ENCODE measurements around the gene PRRT2.

Gene PRRT2

GRCh38 chr16:29811896-29812665, at the start of gene PRRT2:
PRRT2 (plus strand) TSS chr16:29812193; CDS start chr16:29813055, 862 bp downstream.
- peak within 1 kb of the TSS; percentile 54 for H3K4me3 ChIP-seq (ENCODE audit: low read depth, low read length)
- DNase-seq (ENCODE audit: low read depth), result no peak
- no peak for TF ChIP-seq CTCF (IDR thresholded peaks at IDR 0.05; ENCODE audit: low read depth, low read length, missing control alignments)

DNA sequence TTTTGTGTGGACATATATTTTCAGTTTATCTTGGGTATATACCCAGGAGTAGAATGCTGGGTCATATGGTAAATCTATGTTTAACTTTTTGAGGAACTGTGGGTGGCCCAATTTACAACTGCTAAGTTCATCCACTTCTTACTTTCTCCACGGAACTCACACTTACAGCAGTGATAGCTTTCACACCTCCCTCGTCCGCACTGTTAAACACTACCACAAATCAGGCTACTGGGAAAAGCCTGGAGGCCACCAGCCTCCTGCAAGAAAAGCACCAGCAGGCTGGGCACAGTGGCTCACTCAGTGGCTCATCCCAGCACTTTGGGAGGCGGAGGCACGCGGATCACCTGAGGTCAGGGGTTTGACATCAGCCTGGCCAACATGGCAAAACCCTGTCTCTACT, 48.7 kb upstream of the PRRT2 start:
- no peak overlapping the region for H3K4me3 ChIP-seq (ENCODE audit: low read depth, low read length)
- no peak for TF ChIP-seq CTCF (IDR thresholded peaks at IDR 0.05; ENCODE audit: low read depth, low read length, missing control alignments)
- DNase-seq (ENCODE audit: low read depth), result no peak

- no peak overlapping the region for H3K4me3 ChIP-seq (ENCODE audit: low read depth, low read length)
- no peak for TF ChIP-seq CTCF (IDR thresholded peaks at IDR 0.05; ENCODE audit: low read depth, low read length, missing control alignments)
- no peak for DNase-seq (ENCODE audit: low read depth)
These were observed 46.6 kb upstream of the PRRT2 start for GRCh38 chr16:29765167-29766032.

DNA sequence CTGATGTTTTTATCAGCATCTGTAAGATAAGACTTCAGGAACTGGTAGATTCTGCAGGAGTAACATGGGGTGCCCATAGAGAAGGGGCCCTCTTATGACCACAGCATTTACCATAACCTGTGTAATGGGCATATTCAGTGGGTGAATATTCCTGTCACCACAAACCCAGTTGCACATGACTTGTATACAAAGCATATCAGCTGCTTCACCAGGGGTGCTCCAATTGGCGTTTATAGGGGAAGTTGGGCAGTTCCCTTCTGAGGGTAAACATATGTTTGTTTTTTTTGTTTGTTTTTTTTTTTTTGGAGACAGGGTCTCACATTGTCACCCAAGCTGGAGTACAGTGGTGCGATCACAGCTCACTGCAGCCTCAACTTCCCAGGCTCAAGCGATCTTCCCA, 45.4 kb upstream of the PRRT2 start:
- TF ChIP-seq CTCF (IDR thresholded peaks at IDR 0.05; ENCODE audit: low read depth, low read length, missing control alignments), result no peak
- DNase-seq (ENCODE audit: low read depth), result no peak
- no peak overlapping the region for H3K4me3 ChIP-seq (ENCODE audit: low read depth, low read length)

- no peak for DNase-seq (ENCODE audit: low read depth)
- no peak for TF ChIP-seq CTCF (IDR thresholded peaks at IDR 0.05; ENCODE audit: low read depth, low read length, missing control alignments)
- H3K4me3 ChIP-seq (ENCODE audit: low read depth, low read length), result no peak overlapping the region
These were observed 44.9 kb upstream of the PRRT2 start for GRCh38 chr16:29767062-29767461.

DNA sequence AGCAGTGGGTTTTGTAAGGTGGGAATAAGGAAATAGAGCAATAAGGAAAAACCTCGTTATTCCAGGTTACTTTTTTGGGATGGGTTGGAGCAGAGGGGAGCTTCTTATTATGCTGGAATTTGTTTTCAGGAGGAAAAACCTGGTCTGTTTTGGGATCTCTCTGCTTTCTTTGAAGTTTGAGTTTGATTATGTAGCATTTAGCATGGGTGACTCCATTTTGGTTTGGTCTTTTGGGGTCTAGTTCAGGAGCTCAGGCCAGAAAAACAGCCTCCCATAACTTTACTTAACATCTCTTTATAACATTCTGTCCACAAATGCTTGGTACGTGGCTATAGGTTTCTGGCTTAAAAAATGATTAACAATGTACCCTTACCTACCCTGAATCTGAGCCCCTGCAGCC, 42.5 kb upstream of the PRRT2 start:
- no peak for TF ChIP-seq CTCF (IDR thresholded peaks at IDR 0.05; ENCODE audit: low read depth, low read length, missing control alignments)
- no peak overlapping the region for H3K4me3 ChIP-seq (ENCODE audit: low read depth, low read length)
- DNase-seq (ENCODE audit: low read depth), result no peak

Data from GM12864 (cell line).